ENCODE results near the gene GNG11. TPM values are rescaled to one million over a fixed set of nuclear protein-coding genes. Genes with fewer than 3 reads are reported as not detected.
"Not testable (repeated sequence)": the region's sequence is repeated elsewhere in the genome, so short reads cannot be mapped to it uniquely, and the experiment has no call there.

GNG11 gene
- total RNA-seq, 1 experiment from 2014 or later = not detected

GRCh38 chr7:93911661-93912060, 9.9 kb upstream of the GNG11 start:
- H3K9me3 Mint-ChIP-seq (ENCODE audit: unreplicated experiment); H3K36me3 Mint-ChIP-seq (ENCODE audit: insufficient read depth, unreplicated experiment); H3K4me3 ChIP-seq (ENCODE audit: low read depth, low read length); intact Hi-C loops (cut with micrococcal nuclease; ENCODE audit: unreplicated experiment); BruUV-seq (replicated peaks); H3K27me3 ChIP-seq (replicated peaks; ENCODE audit: control insufficient read depth, insufficient read depth, low read length); POLR2A ChIA-PET; CTCF ChIA-PET; H3K36me3 ChIP-seq (ENCODE audit: control insufficient read depth, insufficient read depth, low read length); DNase-seq; H3K27ac Mint-ChIP-seq (ENCODE audit: unreplicated experiment); H3K4me3 Mint-ChIP-seq (ENCODE audit: unreplicated experiment); H3K9me3 ChIP-seq; H3K4me1 ChIP-seq; H3K4me1 Mint-ChIP-seq (ENCODE audit: low read depth, unreplicated experiment): not testable (repeated sequence)
- H3K27me3 Mint-ChIP-seq (ENCODE audit: insufficient read depth, unreplicated experiment) = peaks cover 15% of the 10 kb centered on the region

- Mint-ChIP-seq H3K27me3 (ENCODE audit: insufficient read depth, unreplicated experiment) (peaks cover 16% of the 10 kb centered on the region), H3K4me1 (ENCODE audit: low read depth, unreplicated experiment) (peaks cover 9% of the 10 kb centered on the region), H3K9me3 (ENCODE audit: unreplicated experiment) (no peaks in the 10 kb centered on the region), H3K27ac (ENCODE audit: unreplicated experiment) (no peak overlapping the region), H3K4me3 (ENCODE audit: unreplicated experiment) (no peak overlapping the region), H3K36me3 (ENCODE audit: insufficient read depth, unreplicated experiment) (no peaks in the 10 kb centered on the region)
- Histone ChIP-seq H3K27me3 (replicated peaks; ENCODE audit: control insufficient read depth, insufficient read depth, low read length) (no peaks in the 10 kb centered on the region), H3K4me1 (no peaks in the 10 kb centered on the region), H3K36me3 (ENCODE audit: control insufficient read depth, insufficient read depth, low read length) (no peaks in the 10 kb centered on the region), H3K4me3 (ENCODE audit: low read depth, low read length) (no peak overlapping the region), H3K9me3 (no peaks in the 10 kb centered on the region)
- TF ChIP-seq CTCF (IDR thresholded peaks at IDR 0.05; ENCODE audit: insufficient read depth in 1 of 2, low read depth in 1 of 2, low read length in 1 of 2, severe bottlenecking in 1 of 2, unreplicated experiment in 1 of 2) = no peak
- CTCF ChIA-PET = no interaction called here
- intact Hi-C loops (cut with micrococcal nuclease; ENCODE audit: unreplicated experiment) = no loop called here
- DNase-seq = no peak
- BruUV-seq (replicated peaks) = no TSS peak
- POLR2A ChIA-PET = no interaction called here
Measured at GRCh38 chr7:93913197-93913596, 8.3 kb upstream of the GNG11 start.

- intact Hi-C loops (cut with micrococcal nuclease; ENCODE audit: unreplicated experiment) = no loop called here
- Histone ChIP-seq H3K9me3 (no peaks in the 10 kb centered on the region), H3K36me3 (ENCODE audit: control insufficient read depth, insufficient read depth, low read length) (no peaks in the 10 kb centered on the region), H3K27me3 (replicated peaks; ENCODE audit: control insufficient read depth, insufficient read depth, low read length) (no peaks in the 10 kb centered on the region), H3K4me1 (no peaks in the 10 kb centered on the region), H3K4me3 (ENCODE audit: low read depth, low read length) (no peak overlapping the region)
- POLR2A ChIA-PET = no interaction called here
- Mint-ChIP-seq H3K9me3 (ENCODE audit: unreplicated experiment) (no peaks in the 10 kb centered on the region), H3K4me1 (ENCODE audit: low read depth, unreplicated experiment) (peaks cover 9% of the 10 kb centered on the region), H3K27me3 (ENCODE audit: insufficient read depth, unreplicated experiment) (peaks cover 16% of the 10 kb centered on the region), H3K4me3 (ENCODE audit: unreplicated experiment) (no peak overlapping the region), H3K36me3 (ENCODE audit: insufficient read depth, unreplicated experiment) (no peaks in the 10 kb centered on the region), H3K27ac (ENCODE audit: unreplicated experiment) (no peak overlapping the region)
- no peak for DNase-seq
- TF ChIP-seq CTCF (IDR thresholded peaks at IDR 0.05; ENCODE audit: insufficient read depth in 1 of 2, low read depth in 1 of 2, low read length in 1 of 2, severe bottlenecking in 1 of 2, unreplicated experiment in 1 of 2) = no peak
- CTCF ChIA-PET = no interaction called here
- no TSS peak for BruUV-seq (replicated peaks)
Measured at GRCh38 chr7:93914581-93915066, 6.9 kb upstream of the GNG11 start.

GRCh38 chr7:93915206-93915842, 6.2 kb upstream of the GNG11 start:
- CTCF ChIA-PET; BruUV-seq (replicated peaks): not testable (repeated sequence)

GRCh38 chr7:93915888-93916287, 5.6 kb upstream of the GNG11 start:
- intact Hi-C loops (cut with micrococcal nuclease; ENCODE audit: unreplicated experiment); H3K9me3 Mint-ChIP-seq (ENCODE audit: unreplicated experiment); H3K36me3 ChIP-seq (ENCODE audit: control insufficient read depth, insufficient read depth, low read length); BruUV-seq (replicated peaks); H3K36me3 Mint-ChIP-seq (ENCODE audit: insufficient read depth, unreplicated experiment); H3K4me1 ChIP-seq; DNase-seq; H3K4me1 Mint-ChIP-seq (ENCODE audit: low read depth, unreplicated experiment); H3K9me3 ChIP-seq; H3K4me3 Mint-ChIP-seq (ENCODE audit: unreplicated experiment); CTCF ChIA-PET; POLR2A ChIA-PET; H3K27ac Mint-ChIP-seq (ENCODE audit: unreplicated experiment); H3K4me3 ChIP-seq (ENCODE audit: low read depth, low read length); H3K27me3 ChIP-seq (replicated peaks; ENCODE audit: control insufficient read depth, insufficient read depth, low read length): not testable (repeated sequence)
- H3K27me3 Mint-ChIP-seq (ENCODE audit: insufficient read depth, unreplicated experiment) = peaks cover 16% of the 10 kb centered on the region

More at GRCh38 chr7:93915206-93915842, 6.2 kb upstream of the GNG11 start:
- intact Hi-C loops (cut with micrococcal nuclease; ENCODE audit: unreplicated experiment); H3K36me3 ChIP-seq (ENCODE audit: control insufficient read depth, insufficient read depth, low read length); POLR2A ChIA-PET; DNase-seq; H3K36me3 Mint-ChIP-seq (ENCODE audit: insufficient read depth, unreplicated experiment); H3K4me1 ChIP-seq; H3K4me3 Mint-ChIP-seq (ENCODE audit: unreplicated experiment); H3K4me1 Mint-ChIP-seq (ENCODE audit: low read depth, unreplicated experiment); H3K9me3 ChIP-seq; H3K9me3 Mint-ChIP-seq (ENCODE audit: unreplicated experiment); H3K4me3 ChIP-seq (ENCODE audit: low read depth, low read length); H3K27ac Mint-ChIP-seq (ENCODE audit: unreplicated experiment); H3K27me3 ChIP-seq (replicated peaks; ENCODE audit: control insufficient read depth, insufficient read depth, low read length): not testable (repeated sequence)
- H3K27me3 Mint-ChIP-seq (ENCODE audit: insufficient read depth, unreplicated experiment) = peaks cover 16% of the 10 kb centered on the region

GRCh38 chr7:93916315-93916714, 5.2 kb upstream of the GNG11 start:
- H3K4me3 ChIP-seq (ENCODE audit: low read depth, low read length); H3K4me3 Mint-ChIP-seq (ENCODE audit: unreplicated experiment); BruUV-seq (replicated peaks); POLR2A ChIA-PET; H3K9me3 ChIP-seq; H3K27me3 ChIP-seq (replicated peaks; ENCODE audit: control insufficient read depth, insufficient read depth, low read length); H3K4me1 Mint-ChIP-seq (ENCODE audit: low read depth, unreplicated experiment); H3K27ac Mint-ChIP-seq (ENCODE audit: unreplicated experiment); intact Hi-C loops (cut with micrococcal nuclease; ENCODE audit: unreplicated experiment); H3K4me1 ChIP-seq; H3K36me3 ChIP-seq (ENCODE audit: control insufficient read depth, insufficient read depth, low read length); DNase-seq; H3K9me3 Mint-ChIP-seq (ENCODE audit: unreplicated experiment); H3K36me3 Mint-ChIP-seq (ENCODE audit: insufficient read depth, unreplicated experiment); CTCF ChIA-PET: not testable (repeated sequence)
- H3K27me3 Mint-ChIP-seq (ENCODE audit: insufficient read depth, unreplicated experiment) = peaks cover 18% of the 10 kb centered on the region
